Stimulated activated CD8-positive, alpha-beta memory T cell treated with anti-CD3 and anti-CD28 coated beads, Interleukin-7, amount 100 ng/mL, for 48 hours (primary cell): ENCODE measurements around the gene ARMH1.

Experiments
- DNase-seq, 2 donors: peaks; one replicate each; pipeline ENCODE4 v3.0.0-alpha.2; 2020; ENCODE audit warnings: low read depth in 1 of 2; ENCODE audit errors: extremely low read depth in 1 of 2

The ARMH1 gene

DNA sequence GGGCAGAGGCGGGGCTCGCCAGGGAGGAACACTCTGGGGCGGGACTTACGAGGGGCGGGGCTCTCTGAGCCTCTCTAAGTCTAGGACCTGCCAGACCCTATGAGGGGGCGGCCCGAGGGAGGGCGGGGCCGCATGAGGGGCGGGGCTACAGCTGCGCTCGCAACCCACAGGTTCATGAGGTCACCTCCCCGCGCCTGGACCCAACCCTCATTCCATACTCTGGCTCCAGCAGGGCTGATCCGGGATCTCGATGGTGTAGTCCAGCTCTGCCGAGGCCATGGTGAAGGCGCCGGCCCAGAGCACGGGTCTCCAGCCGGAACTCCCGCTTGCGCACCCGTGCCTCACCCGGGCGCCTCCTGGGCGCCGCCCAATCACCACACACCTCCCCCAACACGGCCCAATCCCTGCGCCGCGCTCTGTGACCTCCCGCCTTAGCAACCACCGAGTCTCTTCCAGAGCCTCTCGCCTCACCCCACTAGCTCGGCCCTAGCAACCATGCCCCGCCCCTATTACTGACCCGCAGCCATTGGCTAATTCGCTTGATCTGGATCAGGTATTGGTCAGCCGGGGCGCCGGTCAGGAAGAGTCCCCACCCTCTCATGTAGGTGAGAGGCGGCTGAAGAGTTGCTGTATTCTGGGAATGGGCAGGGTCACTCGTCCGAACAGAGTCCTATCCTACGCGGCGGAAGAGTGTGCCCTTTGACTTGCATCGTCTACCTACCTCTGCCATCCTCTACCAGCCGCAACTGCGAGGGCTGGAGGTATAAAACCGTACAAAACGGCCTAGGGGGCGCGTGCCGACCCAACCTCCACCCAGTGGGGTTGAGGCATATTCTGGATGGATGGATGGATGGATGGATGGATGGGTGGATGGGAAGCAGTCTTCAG lies at the start of gene ARMH1, which contains the start of gene TMEM53:
Gene ARMH1, plus strand, starts transcription at position 602 of the 888 bp plus-strand sequence. CDS start 14,984 bp downstream, outside the sequence.
Gene TMEM53, minus strand, starts transcription at position 369 of the 888 bp plus-strand sequence. Its CDS starts 90 bp downstream, at position 279.
- DNase-seq: peak; percentile 91 to 99

- no peak for DNase-seq
Observed at GRCh38 chr1:44625348-44625747, 49.2 kb upstream of the ARMH1 start.

GRCh38 chr1:44628962-44629756 lies 45.4 kb upstream of the ARMH1 start:
- DNase-seq: no peak

DNA sequence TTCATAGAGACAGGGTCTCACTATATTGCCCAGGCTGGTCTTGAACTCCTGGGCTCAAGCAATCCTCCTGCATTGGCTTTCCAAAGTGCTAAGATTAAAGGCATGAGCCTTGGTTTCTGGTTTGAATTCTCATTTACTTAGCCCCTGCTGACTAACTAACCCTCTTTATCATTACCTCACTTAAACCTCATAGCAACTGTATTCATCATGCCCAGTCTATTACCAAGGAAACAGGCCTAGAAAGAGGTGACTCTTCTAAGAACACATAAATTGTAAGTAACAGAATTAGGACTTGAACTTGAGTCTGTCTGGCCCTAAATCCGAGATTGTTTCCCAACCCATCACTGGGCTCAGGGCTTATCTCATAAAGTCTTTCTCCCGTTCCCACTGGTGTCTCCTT lies 44.4 kb upstream of the ARMH1 start:
- DNase-seq: no peak

GRCh38 chr1:44631333-44631646 lies 43.2 kb upstream of the ARMH1 start:
- DNase-seq: no peak

DNA sequence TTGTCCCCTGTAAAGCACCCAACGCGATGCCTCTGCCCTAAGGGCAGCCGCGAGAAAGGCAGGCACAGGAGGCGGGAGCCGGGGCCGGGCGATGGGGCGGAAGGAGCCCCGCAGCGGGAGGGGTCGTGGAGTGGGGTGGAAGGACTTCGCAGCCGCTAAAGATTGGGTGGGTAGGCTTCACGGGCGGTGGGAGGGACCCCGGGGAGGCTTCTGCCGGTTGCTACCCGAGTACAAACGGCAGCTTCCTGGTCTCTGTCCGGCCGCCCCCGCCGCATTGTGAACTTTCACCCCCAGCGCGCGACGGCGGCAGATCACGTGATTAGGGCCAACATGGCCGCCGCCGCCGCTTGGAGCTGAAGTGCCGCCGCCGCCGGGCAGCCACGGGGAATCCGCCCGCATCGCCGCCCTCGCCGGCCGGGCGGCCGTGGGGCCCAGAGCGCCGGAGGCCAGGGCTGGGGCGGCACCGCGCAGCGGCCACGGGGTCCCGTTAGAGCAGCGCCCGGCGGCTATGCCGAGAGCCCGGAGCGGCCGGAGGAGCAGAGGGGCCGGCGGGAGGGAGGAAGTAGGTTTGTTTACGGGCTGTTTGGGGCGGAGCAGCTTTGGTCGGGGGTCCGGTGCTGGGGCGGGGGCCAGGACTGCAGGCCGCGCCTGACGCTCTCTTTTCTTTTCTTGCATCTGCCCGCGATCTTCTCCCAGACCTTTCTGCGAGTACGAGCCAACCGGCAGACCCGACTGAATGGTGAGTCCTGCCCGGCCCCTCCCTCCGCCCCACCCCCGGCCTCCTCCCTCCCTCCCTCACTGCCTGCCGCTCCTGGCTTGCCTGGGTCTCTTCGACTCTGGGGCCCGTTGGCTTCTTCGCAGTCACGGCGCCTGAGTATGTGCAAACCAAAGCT lies 42.6 kb upstream of the ARMH1 start:
- DNase-seq: peak; percentile 75 to 85

- no peak for DNase-seq
Observed at GRCh38 chr1:44632598-44632997, 41.9 kb upstream of the ARMH1 start.

DNA sequence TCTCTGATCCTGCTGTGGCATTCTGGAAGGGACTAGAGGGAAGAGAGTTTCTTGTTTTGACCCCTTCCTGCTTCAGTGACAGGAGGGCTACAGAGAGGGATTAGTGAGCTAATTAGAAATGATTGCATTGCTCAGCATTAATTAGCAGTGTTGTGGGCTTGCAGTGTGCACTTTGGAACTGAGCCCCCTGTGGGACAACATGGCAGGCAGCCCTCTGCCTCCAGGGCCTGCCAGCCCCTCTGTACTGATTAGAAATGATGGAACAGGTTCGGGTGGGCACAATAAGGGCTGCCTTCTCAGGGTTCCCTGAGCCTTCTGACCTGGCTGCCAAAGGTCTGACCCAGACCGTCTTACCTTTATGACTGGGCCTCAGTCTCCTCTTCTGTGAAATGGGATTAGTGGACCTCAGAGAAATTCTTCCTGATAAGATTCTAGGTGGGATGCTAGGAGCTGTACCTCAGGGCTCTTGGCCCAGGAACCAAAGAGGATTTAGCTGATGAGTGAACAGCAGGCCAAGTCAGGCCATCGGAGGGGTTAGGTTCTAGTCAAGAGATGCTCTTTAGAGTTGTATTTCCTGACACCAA lies 39.8 kb upstream of the ARMH1 start:
- DNase-seq: no peak

- no peak for DNase-seq
Observed at GRCh38 chr1:44635439-44635838, 39.1 kb upstream of the ARMH1 start.

DNA sequence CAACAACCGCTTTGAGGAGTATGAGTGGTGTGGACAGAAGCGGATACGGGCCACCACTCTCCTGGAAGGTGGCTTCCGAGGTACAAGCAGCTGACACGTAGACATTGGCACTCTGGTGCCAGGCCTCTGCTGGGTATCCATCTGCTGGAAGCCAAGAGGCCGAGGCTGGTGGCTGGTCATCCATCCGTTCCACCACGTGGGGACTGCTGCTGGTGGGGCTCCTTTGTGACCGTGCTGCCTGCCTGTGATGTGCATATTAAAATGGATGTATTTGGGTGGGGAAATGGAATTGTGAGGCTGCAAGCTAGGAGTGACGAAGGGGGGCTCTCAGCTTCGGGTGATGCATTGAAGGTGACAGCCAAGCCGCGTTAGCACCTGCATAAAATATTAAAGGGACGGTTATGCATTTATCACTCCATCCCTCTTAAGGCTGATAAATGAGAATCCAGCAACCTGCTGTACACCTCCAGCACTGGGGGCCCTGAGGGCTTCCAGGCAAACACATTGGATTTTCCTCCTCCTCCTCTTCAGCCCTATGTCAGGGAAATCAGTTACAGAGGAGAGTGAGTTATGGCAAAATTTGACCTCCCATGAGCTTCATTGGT lies 38.3 kb upstream of the ARMH1 start:
- DNase-seq: no peak

GRCh38 chr1:44636688-44637598 lies 37.6 kb upstream of the ARMH1 start:
- DNase-seq: no peak

DNA sequence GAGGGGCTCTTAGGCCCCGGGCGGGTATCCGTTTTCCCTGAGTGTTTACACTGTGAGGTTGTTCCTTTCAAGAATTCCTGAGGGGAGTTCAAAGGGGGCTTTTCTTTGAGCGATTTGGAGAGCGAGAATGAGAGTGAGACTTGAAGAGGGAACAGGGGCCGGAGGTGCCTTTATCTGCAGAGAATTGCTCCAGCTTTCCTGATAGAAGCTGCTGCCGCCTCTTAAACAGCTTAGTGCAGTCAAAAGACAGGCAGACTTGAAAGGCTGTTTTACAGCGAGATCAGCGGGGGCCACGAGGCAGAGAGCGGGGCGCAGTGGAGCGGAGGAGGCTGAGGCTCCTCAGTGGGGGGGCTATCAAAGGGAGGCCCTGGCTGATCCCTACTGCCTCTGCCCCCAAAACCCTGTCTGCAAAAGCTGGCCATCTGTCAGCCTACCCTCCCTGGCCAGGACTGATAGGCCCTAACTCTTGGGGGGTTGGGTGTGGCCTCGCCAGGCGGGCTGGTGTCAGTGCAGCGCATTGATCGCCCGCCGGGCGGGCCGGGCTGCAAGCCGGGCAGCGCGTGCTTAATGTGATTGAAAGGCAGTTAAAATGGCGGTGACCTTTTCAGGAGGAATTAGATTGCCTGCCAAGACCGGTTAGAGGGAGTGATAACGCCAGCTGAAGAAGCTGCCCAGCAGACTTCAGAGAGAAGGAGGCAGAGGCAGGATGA lies 36.7 kb upstream of the ARMH1 start:
- no peak for DNase-seq

GRCh38 chr1:44640200-44640853 lies 34.2 kb upstream of the ARMH1 start:
- no peak for DNase-seq

DNA sequence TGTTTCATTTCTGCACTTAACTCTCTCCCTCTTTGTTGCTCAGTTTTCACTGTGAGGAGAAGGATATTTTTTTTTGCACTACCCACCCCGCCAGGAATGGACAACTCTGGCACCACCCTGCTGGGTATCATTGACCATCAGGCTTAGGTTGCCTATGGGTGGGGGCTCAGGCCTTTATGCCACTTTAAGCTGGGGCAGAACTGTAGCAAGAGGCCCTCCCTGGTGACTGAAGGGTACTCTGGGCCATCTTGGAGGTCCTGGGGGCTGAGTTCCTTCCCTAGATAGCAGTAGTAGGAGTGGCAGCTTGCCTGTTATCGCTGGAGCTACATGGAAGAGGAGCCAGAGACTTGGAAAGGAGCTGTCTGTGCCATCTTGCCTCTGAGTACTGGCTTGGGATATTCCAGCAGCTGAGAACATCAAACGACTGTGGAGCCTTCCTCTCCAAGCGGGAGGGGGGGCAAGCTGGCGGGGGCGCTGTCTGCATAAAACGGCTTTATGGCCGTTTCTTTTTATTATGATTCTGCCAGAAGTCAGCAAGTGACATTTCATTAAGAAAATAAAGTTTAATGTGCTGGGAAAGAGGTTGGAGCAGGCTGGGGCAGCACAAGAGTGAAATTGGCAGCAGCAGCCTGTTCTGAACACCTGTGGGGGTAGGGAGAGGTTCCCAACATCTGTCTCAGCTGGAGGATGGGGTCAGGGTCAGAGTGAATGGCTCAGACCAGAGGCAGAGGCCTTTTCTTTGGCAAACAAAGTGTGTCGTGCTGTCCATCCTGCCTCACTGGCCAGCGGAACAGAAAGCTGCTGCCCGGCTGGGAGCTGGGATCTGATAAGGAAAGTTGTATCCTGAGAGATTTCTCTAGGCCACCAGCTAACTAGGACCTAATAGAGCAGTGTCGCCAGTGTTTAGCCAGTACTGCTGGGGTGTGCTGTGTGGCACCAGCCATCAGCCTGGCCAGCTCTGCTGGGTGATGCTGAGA lies 33.1 kb upstream of the ARMH1 start:
- DNase-seq: no peak

- no peak for DNase-seq
Observed at GRCh38 chr1:44642255-44642654, 32.3 kb upstream of the ARMH1 start.

DNA sequence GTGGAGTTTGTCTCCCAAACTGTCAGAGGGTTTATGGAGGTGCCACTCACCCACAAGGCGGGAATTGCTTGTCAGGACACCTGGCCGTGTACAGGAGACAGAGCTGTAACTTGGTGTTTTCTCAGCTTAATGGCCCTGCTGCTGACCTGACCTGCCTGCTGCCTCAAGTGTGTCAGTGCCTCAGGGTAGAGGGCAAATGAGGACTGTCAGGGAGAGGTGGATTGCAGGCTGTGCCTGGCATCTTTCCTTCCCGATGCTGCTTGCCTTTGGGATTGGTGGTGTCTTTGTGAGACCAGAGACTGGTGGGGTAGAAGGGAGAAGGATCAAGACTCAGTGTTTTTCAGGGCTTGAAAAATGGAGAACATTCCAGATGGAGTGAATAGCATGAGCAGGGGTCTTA lies 31.6 kb upstream of the ARMH1 start:
- DNase-seq: no peak
